ENCODE results near the gene FOXP1.

Gene FOXP1

GRCh38 chr3:71500696-71501095 is 82.8 kb downstream of the FOXP1 start:
- no peak for TF ChIP-seq CTCF (IDR thresholded peaks at IDR 0.05; ENCODE audit: extremely low read depth, insufficient read depth, missing control alignments)
- no peak for DNase-seq (ENCODE audit: low spot score)
- in situ Hi-C loops (cut with MboI; ENCODE audit: low pct_unique_long_range_greater_than_20kb, low sequenced_read_pairs, unreplicated experiment), result no loop called here

GRCh38 chr3:71499227-71499876 is 84.2 kb downstream of the FOXP1 start:
- in situ Hi-C loops (cut with MboI; ENCODE audit: low pct_unique_long_range_greater_than_20kb, low sequenced_read_pairs, unreplicated experiment), result no loop called here
- DNase-seq (ENCODE audit: low spot score), result no peak
- no peak for TF ChIP-seq CTCF (IDR thresholded peaks at IDR 0.05; ENCODE audit: extremely low read depth, insufficient read depth, missing control alignments)

GRCh38 chr3:71498543-71498942 is 85.0 kb downstream of the FOXP1 start:
- no peak for TF ChIP-seq CTCF (IDR thresholded peaks at IDR 0.05; ENCODE audit: extremely low read depth, insufficient read depth, missing control alignments)
- DNase-seq (ENCODE audit: low spot score), result no peak
- in situ Hi-C loops (cut with MboI; ENCODE audit: low pct_unique_long_range_greater_than_20kb, low sequenced_read_pairs, unreplicated experiment), result no loop called here

- no peak for TF ChIP-seq CTCF (IDR thresholded peaks at IDR 0.05; ENCODE audit: extremely low read depth, insufficient read depth, missing control alignments)
- in situ Hi-C loops (cut with MboI; ENCODE audit: low pct_unique_long_range_greater_than_20kb, low sequenced_read_pairs, unreplicated experiment), result no loop called here
- no peak for DNase-seq (ENCODE audit: low spot score)
These were observed 85.5 kb downstream of the FOXP1 start for GRCh38 chr3:71497971-71498444.

- DNase-seq (ENCODE audit: low spot score), result no peak
- no peak for TF ChIP-seq CTCF (IDR thresholded peaks at IDR 0.05; ENCODE audit: extremely low read depth, insufficient read depth, missing control alignments)
- in situ Hi-C loops (cut with MboI; ENCODE audit: low pct_unique_long_range_greater_than_20kb, low sequenced_read_pairs, unreplicated experiment), result no loop called here
These were observed 86.1 kb downstream of the FOXP1 start for GRCh38 chr3:71497367-71497897.

- DNase-seq (ENCODE audit: low spot score), result no peak
- in situ Hi-C loops (cut with MboI; ENCODE audit: low pct_unique_long_range_greater_than_20kb, low sequenced_read_pairs, unreplicated experiment), result no loop called here
These were observed 87.6 kb downstream of the FOXP1 start for GRCh38 chr3:71495708-71496472.

More at GRCh38 chr3:71495708-71496472, 87.6 kb downstream of the FOXP1 start:
- TF ChIP-seq CTCF (IDR thresholded peaks at IDR 0.05; ENCODE audit: extremely low read depth, insufficient read depth, missing control alignments), result no peak

All from GM13977 (cell line).